Activated T-helper 1 cell treated with anti-CD3 and anti-CD28 coated beads, Interleukin-2, amount 50 U/mL, for 16 hours (primary cell): ENCODE measurements around the gene CNTNAP2.

ENCODE experiments used
- DNase-seq, 2 donors: peaks; one replicate each; pipeline ENCODE4 v3.0.0-alpha.2; 2020; ENCODE audit warnings: low read depth in 1 of 2, low spot score in 1 of 2

Gene CNTNAP2

DNA sequence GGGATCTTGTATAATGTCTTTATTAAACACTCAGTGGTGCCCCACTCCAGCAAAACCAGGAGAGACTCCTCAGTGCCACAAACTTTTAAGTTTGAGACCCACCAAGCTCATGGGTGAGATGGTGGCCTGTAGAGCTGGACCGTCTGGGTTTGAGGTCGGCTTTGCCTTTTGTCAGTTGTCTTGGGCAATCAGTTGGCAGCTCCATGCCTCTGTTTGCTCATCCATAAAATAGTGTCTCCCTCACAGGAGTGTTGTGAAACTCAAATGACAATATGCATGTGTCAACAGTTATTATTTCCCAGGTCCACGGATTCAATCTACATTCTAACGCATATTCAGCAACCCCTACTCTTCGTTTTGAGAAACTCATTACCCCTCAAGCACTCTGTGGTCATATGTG lies 2106.1 kb downstream of the CNTNAP2 start:
- no peak for DNase-seq

DNA sequence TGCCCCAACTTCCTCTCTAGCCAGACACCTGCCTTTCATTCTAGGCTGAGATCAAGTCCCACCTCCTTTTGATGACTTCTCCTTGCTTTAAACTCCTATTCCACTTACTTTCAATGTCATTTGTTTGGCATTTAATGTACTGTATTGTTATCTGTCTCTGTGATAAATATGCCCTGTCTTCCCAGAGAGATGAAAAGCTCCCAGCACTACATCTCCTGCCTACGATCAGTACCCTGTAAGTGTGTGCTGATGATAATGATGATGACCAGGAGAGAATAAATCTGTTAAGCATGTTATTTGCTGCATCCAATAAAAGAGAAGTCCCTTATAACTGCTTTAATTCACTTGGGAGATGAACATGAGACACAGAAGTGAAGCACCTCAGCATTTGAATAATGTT lies 2106.6 kb downstream of the CNTNAP2 start:
- DNase-seq = no peak

DNA sequence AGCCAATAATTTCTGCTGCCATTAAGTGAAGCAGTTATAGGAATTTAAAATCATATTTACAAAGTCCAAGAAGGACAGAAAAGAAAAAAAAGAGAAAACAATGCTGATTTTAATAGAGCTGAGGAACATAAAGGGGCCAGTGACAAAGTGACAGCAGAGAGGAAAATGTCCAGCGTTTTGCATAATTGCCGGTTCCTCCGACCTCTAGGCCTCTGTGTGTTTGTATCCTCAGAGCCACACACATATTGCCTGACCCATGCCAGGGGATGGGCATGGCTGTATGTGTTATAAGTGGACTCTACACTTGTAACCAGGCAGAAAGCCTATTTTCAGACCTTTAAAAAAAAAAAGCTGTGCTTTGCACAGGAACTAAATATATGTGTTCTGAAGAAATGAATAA lies 2107.1 kb downstream of the CNTNAP2 start:
- DNase-seq = no peak

DNA sequence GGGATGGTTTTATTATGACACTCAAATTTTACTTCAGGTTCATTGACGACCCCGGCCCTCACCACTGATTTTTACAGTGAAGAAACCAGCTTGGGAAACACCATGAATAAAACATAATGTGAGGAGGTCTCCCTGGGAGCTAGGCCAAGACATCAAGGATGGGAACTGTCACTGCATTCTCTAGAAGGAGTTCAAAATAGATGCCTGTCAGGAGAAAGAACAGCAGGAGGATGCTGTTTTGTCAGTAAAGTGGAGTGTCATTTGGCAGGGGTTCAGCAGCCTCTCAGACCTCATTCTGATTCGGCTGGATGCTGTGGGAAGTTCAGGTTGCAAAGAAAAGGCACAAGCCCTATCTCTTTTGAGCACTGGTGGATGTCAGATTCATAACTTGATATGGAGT lies 2113.7 kb downstream of the CNTNAP2 start:
- DNase-seq = no peak

DNA sequence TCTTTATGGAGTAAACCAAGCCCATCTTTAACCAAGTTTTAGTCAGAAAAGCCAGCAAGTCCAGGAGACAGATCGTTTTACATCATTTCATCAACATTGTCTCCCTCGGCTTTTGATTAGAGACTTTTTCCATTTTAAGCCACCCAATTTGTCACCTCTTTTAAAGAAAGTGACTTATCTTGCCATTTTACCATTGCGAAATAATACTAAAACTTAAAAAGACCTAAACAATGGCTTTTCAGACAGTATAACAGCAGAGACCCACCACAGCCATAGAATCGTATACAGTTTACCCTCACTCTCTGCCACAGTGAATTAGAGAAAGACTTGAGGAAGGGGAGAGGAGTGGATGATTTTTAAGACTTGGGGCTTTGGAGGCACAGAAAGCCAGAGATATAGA lies 2114.3 kb downstream of the CNTNAP2 start:
- DNase-seq = no peak

DNA sequence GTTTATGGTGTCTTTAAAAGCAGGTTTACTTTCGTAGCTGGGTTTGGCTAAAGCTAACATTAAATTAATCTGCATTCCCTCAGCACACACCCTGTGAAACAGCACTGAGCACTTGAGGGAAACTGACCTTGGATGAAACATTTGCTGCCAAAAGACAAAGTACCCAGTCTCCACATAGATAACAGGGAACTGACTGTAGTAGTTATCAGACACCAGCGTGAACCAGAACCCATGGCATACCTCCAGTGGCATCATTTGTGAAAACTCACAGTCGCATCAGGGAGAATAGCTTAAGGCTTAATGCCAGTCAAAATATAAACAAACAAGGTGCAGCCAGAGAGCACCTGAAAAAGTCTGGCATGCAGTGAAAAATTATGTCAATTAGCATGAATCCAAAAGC lies 2116.2 kb downstream of the CNTNAP2 start:
- no peak for DNase-seq

DNA sequence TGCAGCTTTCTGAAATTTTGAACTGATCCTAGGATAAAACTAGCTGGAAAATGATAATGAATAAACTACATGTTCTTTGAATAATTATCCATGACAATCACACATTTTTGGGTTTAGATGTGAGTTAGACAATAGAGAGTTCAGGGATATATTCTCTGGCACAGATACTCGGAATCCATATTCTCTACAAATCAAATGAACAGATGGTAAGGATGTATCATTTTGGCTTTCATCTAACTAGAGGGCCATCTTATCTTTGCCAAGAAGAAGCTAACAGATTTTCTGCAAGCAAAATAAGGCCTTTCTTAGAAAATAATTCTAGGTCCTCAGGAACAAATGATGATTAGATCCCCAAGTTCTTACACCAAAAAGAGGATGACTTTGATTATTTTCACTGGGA lies 2118.1 kb downstream of the CNTNAP2 start:
- DNase-seq = no peak

DNA sequence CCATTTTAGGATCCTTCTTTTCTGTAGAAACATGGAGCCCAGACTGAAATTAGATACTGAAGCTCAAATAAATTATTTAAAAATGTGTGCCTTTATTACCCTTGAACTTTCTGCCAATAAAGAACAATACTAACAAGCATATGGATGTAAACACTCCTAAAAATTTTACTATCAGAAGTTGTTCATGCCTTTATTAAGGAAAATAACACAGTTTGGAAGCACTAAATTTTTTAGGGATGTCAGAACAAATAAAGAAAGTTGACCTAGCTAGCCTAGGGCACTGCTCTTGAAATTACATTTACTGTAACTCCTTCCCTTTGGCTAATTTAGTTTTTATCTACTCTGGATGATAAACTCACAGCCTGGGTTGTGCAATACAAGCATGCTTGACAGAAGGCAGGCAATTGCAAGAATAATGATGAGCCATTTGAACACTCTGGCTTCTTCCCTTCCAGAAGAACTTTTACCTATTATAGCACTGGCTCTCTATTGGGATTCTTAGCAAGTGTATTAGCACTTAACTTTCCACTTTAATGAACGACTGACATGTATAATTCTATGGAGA lies 2122.2 kb downstream of the CNTNAP2 start:
- no peak for DNase-seq

DNA sequence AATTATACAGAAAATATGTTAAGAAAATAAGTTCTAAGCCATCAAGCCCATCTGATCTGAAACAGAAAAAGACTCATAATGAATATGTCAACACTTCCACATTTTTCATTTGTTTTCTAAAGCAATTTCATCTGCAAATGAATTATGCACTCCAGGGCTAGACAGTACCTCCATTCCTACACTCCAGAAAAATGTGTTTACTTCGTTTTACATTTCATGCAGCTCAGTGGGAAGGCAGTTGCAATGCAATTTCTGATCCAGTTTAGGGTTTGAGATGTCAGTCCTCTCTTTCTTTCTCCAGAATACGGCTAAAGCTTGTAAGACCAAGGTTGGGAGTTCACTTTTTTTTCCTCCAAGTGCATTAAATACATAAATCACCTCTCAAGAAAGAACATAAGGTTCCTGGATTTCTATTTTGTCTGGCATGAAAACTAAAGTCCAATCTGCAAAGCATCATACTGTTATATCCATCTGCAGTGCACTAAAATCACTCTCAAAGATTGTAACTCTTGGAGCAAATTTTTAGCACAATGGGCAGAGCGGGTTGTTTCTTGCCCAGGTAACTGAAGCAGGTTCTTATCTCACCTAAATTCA lies 2125.2 kb downstream of the CNTNAP2 start:
- DNase-seq = no peak

DNA sequence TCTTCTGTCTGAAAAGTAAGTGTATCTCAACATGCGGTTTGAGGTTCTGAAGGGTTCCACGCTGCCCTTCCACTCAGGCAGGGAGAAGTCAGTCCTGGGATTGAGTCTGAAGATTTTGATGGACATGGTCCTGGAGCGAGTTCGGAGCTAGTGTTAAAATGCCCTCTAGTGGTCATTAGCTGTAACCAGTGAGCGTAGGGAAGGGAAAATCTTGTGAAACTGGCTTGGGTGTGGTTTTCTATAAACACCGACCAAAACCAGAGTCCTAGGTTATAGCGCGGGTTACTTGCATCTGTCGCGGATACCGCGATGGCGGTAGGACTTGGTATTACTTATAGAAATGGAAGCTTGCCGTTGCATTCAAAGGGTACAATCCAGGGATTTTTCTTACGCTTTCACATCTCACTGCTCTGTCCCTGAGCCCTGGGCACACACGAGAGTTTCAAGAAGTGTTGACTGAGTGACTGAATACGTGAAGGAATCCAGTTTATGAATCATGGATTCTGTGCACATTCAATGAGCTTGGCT lies 2125.8 kb downstream of the CNTNAP2 start:
- DNase-seq = no peak

DNA sequence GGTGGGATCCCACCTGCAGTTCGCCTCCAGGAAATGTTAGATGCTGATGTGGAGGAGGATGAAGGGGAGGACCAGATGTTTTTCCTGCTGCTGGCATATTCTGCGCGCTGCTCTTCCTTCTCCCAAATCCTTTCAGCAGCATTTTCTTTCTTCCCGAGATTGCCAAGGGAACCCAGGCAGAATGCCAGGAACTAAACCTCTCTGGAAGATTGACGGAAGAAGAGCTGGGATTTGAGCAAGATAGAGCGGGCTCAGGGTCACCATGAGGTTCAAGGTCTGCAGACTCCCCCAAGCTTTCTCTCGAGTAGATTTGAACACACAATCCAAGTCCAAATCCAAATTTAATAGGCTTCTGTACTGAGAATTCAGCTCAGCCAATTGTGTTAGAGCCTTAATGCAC lies 2128.8 kb downstream of the CNTNAP2 start:
- DNase-seq = no peak

DNA sequence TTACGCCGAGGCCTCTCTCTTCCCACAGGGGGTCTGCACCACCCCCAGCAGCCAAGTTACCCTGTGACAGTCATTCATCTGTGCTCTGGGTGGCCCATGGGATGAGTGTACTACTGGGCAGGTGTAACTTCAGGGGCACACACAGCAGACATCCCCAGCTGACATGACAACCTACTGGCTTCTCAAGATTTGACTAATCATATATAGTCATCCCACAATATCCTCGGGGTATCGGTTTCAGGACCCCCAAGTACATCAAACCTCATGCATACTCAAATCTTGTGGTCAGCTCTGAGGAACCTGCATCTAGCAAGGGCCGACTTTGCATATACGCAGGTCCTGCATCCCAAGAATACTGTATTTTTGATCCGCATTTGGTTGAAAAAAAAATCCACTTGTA lies 2137.0 kb downstream of the CNTNAP2 start:
- no peak for DNase-seq

DNA sequence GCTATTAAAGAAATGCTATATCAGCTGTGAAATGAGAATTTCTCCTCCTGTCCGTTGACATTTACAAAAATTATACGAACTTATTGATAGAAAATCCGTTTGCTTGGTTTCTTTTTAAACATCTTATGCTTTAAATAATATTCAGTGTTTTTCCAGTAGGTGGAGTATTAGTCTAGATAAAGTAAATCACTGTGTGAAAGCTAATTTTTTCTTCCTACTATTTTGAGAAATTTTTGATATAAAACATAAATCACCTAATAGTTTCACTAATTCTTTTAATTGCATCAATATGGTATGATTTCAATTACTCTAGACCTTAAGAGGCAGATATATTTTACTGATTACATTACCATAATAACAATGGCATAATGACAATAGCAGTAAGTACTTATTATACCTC lies 2138.7 kb downstream of the CNTNAP2 start:
- no peak for DNase-seq

DNA sequence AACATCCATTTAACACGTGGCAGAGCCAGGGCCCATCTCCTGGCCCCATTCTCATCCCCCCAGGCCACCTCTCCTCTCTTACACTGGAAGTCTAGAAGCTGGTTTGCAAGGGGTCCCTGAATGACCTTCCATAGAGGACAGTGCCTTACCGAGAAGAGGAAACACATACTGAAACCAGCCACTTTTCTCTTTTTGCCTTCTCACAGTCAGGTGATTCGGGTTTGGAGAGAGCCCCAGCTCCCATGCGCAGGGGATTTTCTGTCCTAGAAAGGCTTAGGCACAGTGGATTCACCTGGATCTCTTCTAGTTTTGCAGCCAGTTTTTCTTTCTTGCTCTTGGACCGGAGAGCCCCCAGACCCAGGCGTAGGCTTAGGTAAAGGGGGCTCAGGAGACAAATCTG lies 2139.8 kb downstream of the CNTNAP2 start:
- no peak for DNase-seq

DNA sequence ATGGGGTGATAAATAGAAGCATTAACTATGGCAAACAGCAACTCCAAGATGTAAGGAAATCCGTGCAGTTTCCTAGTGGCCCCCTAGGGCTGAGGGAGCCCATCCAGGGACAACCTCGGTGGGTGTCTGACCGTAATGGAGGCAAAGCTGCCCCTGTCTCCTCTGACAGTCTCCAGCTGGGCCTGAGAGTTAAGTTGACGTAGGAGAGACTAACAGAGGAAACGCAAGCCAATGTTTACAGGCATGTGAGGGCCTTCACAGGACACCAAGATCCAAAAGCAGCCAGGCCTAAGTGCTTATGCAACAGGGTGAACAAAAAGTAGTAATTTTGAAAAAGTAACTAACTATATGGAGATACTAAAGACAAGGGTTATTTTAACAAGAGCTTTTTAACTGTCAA lies 2144.0 kb downstream of the CNTNAP2 start:
- no peak for DNase-seq

DNA sequence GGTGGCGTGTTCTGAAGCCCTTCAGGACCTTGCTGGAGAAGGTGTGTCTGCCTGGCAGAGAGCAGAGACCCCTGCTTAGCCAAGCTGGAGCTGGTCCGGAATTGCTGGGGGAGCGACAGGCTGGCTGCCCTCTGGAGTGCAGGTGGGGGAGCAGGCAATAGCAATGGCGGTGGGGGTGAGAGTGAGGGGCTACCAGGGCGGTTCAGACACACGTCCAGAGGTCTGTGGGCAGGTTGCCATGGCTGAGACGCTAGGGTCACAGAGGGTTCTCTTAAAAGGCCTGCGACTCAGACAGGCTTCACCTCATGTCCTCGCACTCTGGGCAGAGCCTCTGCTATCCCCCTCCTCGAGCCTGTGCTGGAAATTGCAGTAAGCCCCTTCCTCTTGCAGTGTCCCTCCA lies 2144.9 kb downstream of the CNTNAP2 start:
- no peak for DNase-seq

DNA sequence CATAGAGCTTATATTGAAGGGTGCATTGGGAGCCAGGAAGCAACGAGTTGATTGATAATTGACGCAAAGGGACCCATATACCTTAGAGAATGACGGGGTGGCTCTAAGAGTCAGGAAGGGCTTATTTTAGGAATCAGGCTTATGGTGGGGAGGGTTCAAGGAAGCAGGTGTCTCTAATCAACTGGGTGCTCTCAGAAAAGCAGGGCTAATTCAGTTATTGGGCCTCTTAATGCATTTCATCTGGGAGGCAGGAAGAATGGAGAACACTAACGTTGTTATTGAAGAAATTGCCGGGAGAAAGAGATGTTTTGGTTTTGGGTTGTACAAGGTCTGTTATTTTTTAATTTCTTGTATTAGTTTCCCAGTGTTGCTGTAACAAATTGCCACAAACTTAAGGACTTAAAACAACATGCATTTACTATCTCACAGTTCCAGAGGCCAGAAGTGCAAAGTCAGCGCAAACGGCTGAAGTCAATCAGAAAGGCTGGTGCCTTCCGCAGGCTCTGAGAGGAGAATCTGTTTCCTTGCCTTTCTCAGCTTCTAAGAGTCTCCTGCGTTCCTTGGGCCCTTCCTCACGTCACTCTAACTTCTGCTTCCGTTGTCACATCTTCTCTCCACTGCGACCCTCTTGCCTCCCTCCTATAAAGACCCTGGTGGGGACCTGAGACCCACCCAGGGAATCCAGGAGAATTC lies 2145.5 kb downstream of the CNTNAP2 start:
- DNase-seq = no peak

DNA sequence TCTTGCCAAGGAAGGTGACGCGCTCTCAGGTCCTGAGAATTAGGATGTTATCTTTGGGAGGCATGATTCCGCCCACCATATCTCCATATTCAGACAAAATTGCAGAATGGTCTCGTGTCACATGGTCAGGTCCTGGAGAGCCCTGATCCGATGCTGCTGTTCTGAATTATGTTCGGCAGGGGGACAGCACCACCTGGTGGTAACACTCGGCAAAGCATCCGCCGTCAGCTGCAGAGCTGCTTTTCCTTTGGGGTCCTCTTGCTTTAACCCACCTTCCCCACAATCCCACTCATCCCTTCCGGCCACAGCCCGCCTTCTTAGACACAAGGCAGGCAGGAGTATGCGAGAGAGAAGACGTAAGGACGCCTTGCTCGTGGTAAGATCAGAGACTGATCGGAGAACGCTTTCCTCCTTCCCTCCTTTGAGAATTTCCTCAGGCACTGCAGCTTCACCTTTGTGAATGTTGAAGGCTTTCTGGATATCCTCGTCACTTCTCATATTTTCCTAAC lies 2146.2 kb downstream of the CNTNAP2 start:
- peak; percentile 32 to 35 for DNase-seq

DNA sequence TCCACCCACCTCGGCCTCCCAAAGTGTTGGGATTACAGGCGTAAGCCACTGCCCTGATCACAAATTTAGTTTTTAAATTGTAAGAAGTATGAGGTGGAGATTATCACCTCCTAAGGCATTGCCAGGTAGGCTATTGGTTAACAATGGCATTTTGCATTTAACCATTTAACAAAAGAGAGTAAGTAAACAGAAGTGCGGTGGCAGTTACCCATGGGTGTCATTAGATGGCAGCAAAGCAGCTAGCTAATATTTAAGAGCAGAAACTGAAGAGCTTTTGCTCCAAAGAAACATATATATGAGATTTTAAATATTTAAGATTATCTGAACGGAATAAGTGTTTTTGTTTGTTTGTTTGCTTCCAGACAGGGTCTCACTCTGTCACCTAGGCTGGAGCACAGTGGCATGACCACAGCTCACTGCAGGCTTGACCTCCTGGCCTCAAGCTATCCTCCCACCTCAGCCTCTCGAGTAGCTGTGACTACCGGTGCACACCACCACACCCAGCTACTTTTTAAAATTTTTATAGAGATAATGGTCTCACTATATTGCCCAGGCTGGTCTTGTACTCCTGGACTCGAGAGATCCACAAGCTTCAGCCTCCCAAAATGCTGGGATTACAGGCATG lies 2148.4 kb downstream of the CNTNAP2 start:
- DNase-seq = no peak

DNA sequence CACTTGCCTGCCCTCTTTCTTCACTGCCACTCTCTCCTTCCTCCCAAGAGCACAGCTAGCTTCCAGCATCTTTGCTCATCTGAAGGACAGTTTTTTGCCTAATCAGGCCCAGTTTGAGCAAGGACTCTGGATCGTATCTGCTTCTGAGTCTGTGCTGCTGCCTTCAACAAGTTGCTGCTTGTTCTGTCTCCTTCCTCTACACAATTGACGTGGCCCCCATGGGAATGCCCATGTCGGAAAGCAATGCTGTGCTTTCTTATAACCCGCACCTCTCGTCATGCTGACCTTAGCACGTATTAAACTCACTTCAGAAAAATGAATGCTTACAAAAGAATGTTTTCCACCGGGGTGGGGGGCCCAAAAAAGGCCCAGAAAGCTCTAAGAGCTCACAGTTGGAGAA lies 2149.3 kb downstream of the CNTNAP2 start:
- no peak for DNase-seq

DNA sequence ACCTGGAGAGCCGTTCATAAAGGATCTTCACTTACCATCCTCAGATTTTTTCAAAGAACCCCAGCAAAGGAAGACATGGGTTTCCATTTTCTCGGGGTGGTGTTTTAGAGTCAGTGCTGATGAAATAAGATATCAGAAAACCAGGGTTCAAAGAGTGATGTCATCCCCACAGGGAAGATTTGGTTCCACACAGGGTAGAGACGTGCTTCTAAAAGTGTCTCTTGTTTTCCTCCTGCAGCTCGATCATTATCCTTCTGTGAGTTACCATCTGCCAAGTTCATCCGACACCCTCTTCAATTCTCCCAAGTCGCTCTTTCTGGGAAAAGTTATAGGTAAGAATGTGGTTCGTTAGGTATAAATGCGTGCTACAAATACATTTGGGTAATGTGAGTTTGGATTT lies 2150.2 kb downstream of the CNTNAP2 start:
- no peak for DNase-seq

DNA sequence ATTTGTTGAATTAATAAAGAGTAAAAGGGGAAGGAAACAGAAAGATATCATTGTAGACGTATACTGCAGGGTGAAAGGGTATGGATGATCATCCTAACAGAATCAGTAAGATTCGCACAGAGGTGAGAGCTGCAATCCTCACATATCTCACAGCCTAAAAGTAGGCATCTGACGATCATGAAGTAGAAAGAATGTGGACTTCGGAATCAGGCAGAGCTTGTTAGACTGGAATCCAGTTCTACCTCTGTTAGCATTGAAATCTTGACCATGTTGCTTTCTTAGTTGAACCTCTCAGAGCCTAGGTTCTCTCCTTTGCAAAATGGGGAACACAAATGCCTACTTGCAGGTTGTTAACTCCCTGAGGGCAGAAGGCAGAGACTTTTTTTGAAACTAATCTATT lies 2154.0 kb downstream of the CNTNAP2 start:
- DNase-seq = no peak
